K562 (cell line): ENCODE results near the gene PAK1IP1. TPM values are rescaled to one million over a fixed set of nuclear protein-coding genes. Genes with fewer than 3 reads are reported as not detected.
A peak's percentile ranks its signal among the peaks of the same experiment; 100 is the strongest.

ENCODE experiments used
- ATAC-seq: fragments of 200-7000 bp; cut with Tn5 transposase; 3 replicates; pipeline ENCODE4 v1.9.1; 2020; ENCODE audit warnings: moderate library complexity
- BruUV-seq: library from RNA; stranded (reverse); fragments of 400-500 nt; replicated peaks from 2 replicates; lab custom pipeline; 2021; lab: Mats Ljungman, UMichigan
- CTCF ChIA-PET: fragments of 300-600 bp; formaldehyde crosslinking; extraction: SDS; loops from one replicate; lab custom pipeline; 2021; ENCODE audit warnings: low intra/inter-chr PET ratio; lab: Yijun Ruan, JAX
- POLR2A ChIA-PET: fragments of 300-600, 350-650 bp; sonication (Branson Sonifier 250); formaldehyde crosslinking; extraction: SDS; loops from one replicate; lab custom pipeline; 2021; ENCODE audit warnings: antibody characterized with exemption, inconsistent platforms; lab: Yijun Ruan, JAX
- DNase-seq, 4 experiments: peaks; one replicate each; pipeline versions ENCODE4 v3.0.0 to v3.0.0-alpha.2; 2011 to 2018; ENCODE audit warnings: low spot score in 3 of 4, mixed read lengths in 3 of 4; ENCODE audit errors: extremely low read depth in 1 of 4
- FAIRE-seq: peaks from 2 replicates; lab custom pipeline; 2011; peaks lifted over from hg19 to GRCh38; lab: Jason Lieb, UNC
- H2AFZ ChIP-seq: 2 replicates; pipeline ENCODE4 v1.6.0; 2011; ENCODE audit warnings: low read depth, low read length, control low read depth, inconsistent platforms
- H3K27ac ChIP-seq: fragments of 200-600 bp; 3 replicates; pipeline ENCODE4 v1.8.0; 2011; ENCODE audit warnings: low read depth, mild to moderate bottlenecking, control low read depth, inconsistent platforms, low read length, moderate library complexity, mixed read lengths; ENCODE audit errors: extremely low read depth
- H3K27me3 ChIP-seq, 2 experiments: fragments of 300-600 bp in 1 of 2; 2 replicates in 1 of 2; 3 replicates in 1 of 2; pipeline versions ENCODE4 v1.6.0 to v1.8.0; 2011; ENCODE audit warnings: inconsistent platforms in 2 of 2, low read length in 2 of 2, mild to moderate bottlenecking in 1 of 2, mixed read lengths in 1 of 2, moderate library complexity in 1 of 2; ENCODE audit not compliant: control insufficient read depth in 2 of 2, insufficient read depth in 2 of 2
- H3K36me3 ChIP-seq: fragments of 300-600 bp; 3 replicates; pipeline ENCODE4 v1.8.0; 2011; ENCODE audit warnings: mild to moderate bottlenecking, low read length, inconsistent platforms; ENCODE audit not compliant: control insufficient read depth, insufficient read depth
- H3K4me1 ChIP-seq, 2 experiments: fragments of 200-600 bp in 1 of 2; replicated peaks in 1 of 2; 2 replicates in 1 of 2; 3 replicates in 1 of 2; pipeline versions ENCODE4 v1.5.1 to v1.8.0; 2011; ENCODE audit warnings: inconsistent platforms in 2 of 2, low read length in 2 of 2, mild to moderate bottlenecking in 1 of 2, mixed read lengths in 1 of 2, moderate library complexity in 1 of 2; ENCODE audit not compliant: control insufficient read depth in 2 of 2, insufficient read depth in 2 of 2
- H3K4me2 ChIP-seq: 2 replicates; pipeline ENCODE4 v1.6.1; 2011; ENCODE audit warnings: low read length, control low read depth, inconsistent platforms, mixed read lengths; ENCODE audit not compliant: insufficient read depth
- H3K4me3 ChIP-seq: fragments of 200-600 bp; sonication (generic), shearing (Covaris generic); 2 replicates; pipeline ENCODE4 v1.5.1; 2016; ENCODE audit warnings: control low read depth, inconsistent platforms
- H3K79me2 ChIP-seq: fragments of 200-600 bp; 3 replicates; pipeline ENCODE4 v1.8.0; 2011; ENCODE audit warnings: low read length, inconsistent platforms; ENCODE audit not compliant: control insufficient read depth, insufficient read depth
- H3K9ac ChIP-seq, 2 experiments: 2 replicates each; pipeline versions ENCODE4 v1.6.0 to v1.6.1; 2011; ENCODE audit warnings: low read depth in 2 of 2, low read length in 2 of 2, control low read depth in 1 of 2, inconsistent platforms in 1 of 2, mild to moderate bottlenecking in 1 of 2, mixed read lengths in 1 of 2; ENCODE audit not compliant: insufficient read depth in 1 of 2
- H3K9me1 ChIP-seq: one replicate; pipeline ENCODE4 v1.6.0; 2011; ENCODE audit warnings: inconsistent platforms, mild to moderate bottlenecking, low read length, moderate library complexity; ENCODE audit not compliant: control insufficient read depth, insufficient read depth
- H3K9me3 ChIP-seq: replicated peaks from 2 replicates; pipeline ENCODE4 v1.5.1; 2011; ENCODE audit warnings: low read depth, low read length, inconsistent platforms; ENCODE audit not compliant: control insufficient read depth, insufficient read depth
- H4K20me1 ChIP-seq: replicated peaks from 2 replicates; pipeline ENCODE4 v1.6.1; 2011; ENCODE audit warnings: low read length, inconsistent platforms, mixed read lengths; ENCODE audit not compliant: control insufficient read depth, insufficient read depth
- CBX5 ChIP-seq: IDR thresholded peaks from 2 replicates; pipeline ENCODE4 v1.6.1; 2014; ENCODE audit warnings: low read depth, borderline replicate concordance
- CREBBP ChIP-seq: IDR thresholded peaks from one replicate; pipeline ENCODE4 v1.6.1; 2012; ENCODE audit warnings: low read depth, mild to moderate bottlenecking, control low read depth, inconsistent platforms, low read length
- FOXJ3 ChIP-seq: sonication (generic); formaldehyde crosslinking; IDR thresholded peaks from 2 replicates; pipeline ENCODE4 v1.4.0; 2020; ENCODE audit warnings: mild to moderate bottlenecking, missing genetic modification reagents
- KAT2B ChIP-seq: IDR thresholded peaks from one replicate; pipeline ENCODE4 v1.6.1; 2012; ENCODE audit warnings: low read depth, mild to moderate bottlenecking, control low read depth, inconsistent platforms, low read length, moderate library complexity
- MCM7 ChIP-seq, 2 experiments: fragments of 450-650 bp; IDR thresholded peaks; 2 replicates each; pipeline ENCODE4 v1.6.1; 2016 to 2018
- MTF1 ChIP-seq: fragments of 250-450 bp; sonication (Bioruptor Pico); IDR thresholded peaks from 2 replicates; pipeline ENCODE4 v1.9.0; 2021; ENCODE audit warnings: moderate library complexity, mild to moderate bottlenecking, inconsistent platforms, borderline replicate concordance
- POLR2AphosphoS2 ChIP-seq: IDR thresholded peaks from 2 replicates; pipeline ENCODE4 v1.6.1; 2012; ENCODE audit warnings: low read length, improper control_type of control experiment
- RFX7 ChIP-seq: fragments of 250-450 bp; sonication (Bioruptor Pico); IDR thresholded peaks from 2 replicates; pipeline ENCODE4 v1.5.1; 2021; ENCODE audit warnings: mild to moderate bottlenecking
- SMARCA4 ChIP-seq: fragments of 450-650 bp; IDR thresholded peaks from 2 replicates; pipeline ENCODE4 v1.6.1; 2016
- TBL1XR1 ChIP-seq, 2 experiments: IDR thresholded peaks; 2 replicates each; pipeline ENCODE4 v1.6.1; 2012; ENCODE audit warnings: improper control_type of control experiment in 2 of 2, low read length in 2 of 2, mild to moderate bottlenecking in 1 of 2
- ZNF23 ChIP-seq: fragments of 250-450 bp; sonication (Bioruptor Pico); IDR thresholded peaks from 2 replicates; pipeline ENCODE4 v1.4.0; 2020; ENCODE audit warnings: mild to moderate bottlenecking
- ZNF311 ChIP-seq: fragments of 250-450 bp; sonication (Bioruptor Pico); IDR thresholded peaks from 2 replicates; pipeline ENCODE4 v1.4.0; 2020; ENCODE audit warnings: mild to moderate bottlenecking, moderate library complexity
- ZNF764 ChIP-seq: fragments of 250-450 bp; sonication (Bioruptor Pico); IDR thresholded peaks from 2 replicates; pipeline ENCODE4 v1.4.0; 2020; ENCODE audit warnings: low read depth, mild to moderate bottlenecking, moderate library complexity
- ZNF77 ChIP-seq: fragments of 250-450 bp; sonication (Bioruptor Pico); IDR thresholded peaks from 2 replicates; pipeline ENCODE4 v1.5.0; 2020
- WGBS: fragments of 100-300 bp; shearing (Covaris generic); methylation state at CpG from one replicate; pipeline ENCODE4 v1.1.6; 2016; ENCODE audit warnings: low coverage, mixed read lengths; ENCODE audit not compliant: insufficient coverage; ENCODE audit errors: missing lambda C conversion rate; 5-methylcytosine and 5-hydroxymethylcytosine counted together
- in situ Hi-C: fragments of 300-500 bp; cut with MboI; formaldehyde crosslinking; loops from 4 replicates; pipeline ENCODE4 v1.15.0; 2018; ENCODE audit warnings: inconsistent platforms, mixed read lengths
- intact Hi-C: fragments of 100-400 bp; cut with micrococcal nuclease; formaldehyde crosslinking; loops from 2 replicates; pipeline ENCODE4 v1.14.2; 2022
- polyA plus RNA-seq, 8 experiments: library from polyadenylated mRNA; depleted of rRNA in 4 of 8; stranded (reverse) in 5 of 8; unstranded in 3 of 8; fragments of >200 nt; fragmentation: Nextera tagmentation in 2 of 8; fragmentation: Illumina TruSeq in 1 of 8; extraction: Ambion mirVana in 2 of 8; extraction: Trizol in 1 of 8; gene quantifications; 2 replicates each; pipeline versions ENCODE4 v1.2.1 to v1.2.3, GENCODE V29; 2011 to 2014; ENCODE audit warnings: inconsistent platforms in 1 of 8, missing spikeins in 1 of 8
- total RNA-seq, 7 experiments: library from RNA; depleted of rRNA in 6 of 7; stranded (reverse); fragments of >200 nt in 6 of 7; fragmentation: Illumina TruSeq in 2 of 7; extraction: Trizol in 2 of 7; gene quantifications; 2 replicates each; pipeline versions ENCODE4 v1.2.1 to v1.2.3, GENCODE V29; 2011 to 2021; ENCODE audit warnings: low replicate concordance in 1 of 7
- TF ChIP-seq, protein P1 (sequence below): fragments of 450-650 bp; IDR thresholded peaks from 2 replicates; pipeline ENCODE4 v1.6.1; 2018; ENCODE audit not compliant: partially characterized antibody

PAK1IP1 gene
- total and polyA plus RNA-seq, 9 of the 15 experiments (the other 6 are each of a cell fraction or from before 2014, with no cell fraction given), result 50.0 to 200 (median 87.0) TPM

DNA sequence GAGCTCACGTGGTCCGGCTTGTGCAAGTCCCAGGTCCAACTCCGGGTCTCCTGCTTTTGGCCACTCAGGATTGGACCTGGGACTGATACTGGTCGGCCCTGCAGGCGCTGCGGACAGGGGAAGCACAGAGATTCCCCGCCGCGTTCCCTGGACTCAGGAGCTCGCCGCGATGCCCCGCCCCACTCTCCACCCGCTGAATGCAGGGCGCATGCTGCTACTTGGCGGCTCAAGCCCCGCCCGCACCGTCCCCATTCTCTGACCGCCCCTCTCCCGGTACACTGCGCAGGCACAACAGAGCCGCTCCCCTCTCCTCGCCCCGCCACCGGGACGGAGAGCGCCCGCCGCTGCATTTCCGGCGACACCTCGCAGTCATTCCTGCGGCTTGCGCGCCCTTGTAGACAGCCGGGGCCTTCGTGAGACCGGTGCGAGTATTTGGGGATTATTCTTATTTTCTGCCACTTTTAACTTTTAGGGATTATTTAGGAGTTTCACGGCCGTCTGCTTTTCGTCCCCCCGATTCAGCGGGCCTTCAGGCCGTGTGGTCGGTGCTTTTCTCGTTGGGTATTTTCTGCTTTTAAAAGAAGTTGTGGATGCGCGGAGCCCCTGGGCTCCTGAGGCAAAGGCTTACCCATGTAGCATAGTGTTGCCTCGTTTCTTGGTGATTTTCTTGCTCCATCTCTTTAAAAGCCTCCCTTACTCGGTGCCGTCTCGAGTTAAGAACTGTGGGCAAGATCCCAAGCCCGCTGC is 28.2 kb downstream of the PAK1IP1 start, which contains the start of gene TMEM14C:
Gene TMEM14C, plus strand, starts transcription at position 251 of the 747 bp plus-strand sequence. CDS start 1,544 bp downstream, outside the sequence.
- Histone ChIP-seq H3K4me1 (peaks cover 46 to 51% of the 10 kb centered on the region in 2 experiments), H3K4me3 (peak within 1 kb of the TSS; percentile 64), H3K4me2 (peak within 1 kb of the TSS; percentile 79), H4K20me1 (no peaks in the 10 kb centered on the region), H3K9me3 (peaks cover 13% of the 10 kb centered on the region), H3K9ac (peak within 1 kb of the TSS; percentile 85 to 92), H3K27me3 (no peaks in the 10 kb centered on the region), H3K36me3 (peaks cover 30% of the 10 kb centered on the region), H2AFZ (peak within 1 kb of the TSS; percentile 90), H3K79me2 (peaks cover 46% of the 10 kb centered on the region), H3K27ac (peak within 1 kb of the TSS; percentile 88), H3K9me1 (no peaks in the 10 kb centered on the region)
- ChIA-PET POLR2A (interaction anchor here (0.6 to 4.0 kb wide), 16 partner anchors 8 to 1379 kb away, joined by 3 to 48 read pairs (median 4); partner anchors contain the start of gene TMEM14B), CTCF (no interaction called here)
- under 1% methylated on average over 55 of the region's 55 CpGs for WGBS
- FAIRE-seq (peak; percentile 79), DNase-seq (peak; percentile 97 to 99 (median 98)), ATAC-seq (peak; percentile 97)
- intact Hi-C loops (loop anchor here (1.0 to 2.0 kb wide), 4 partner anchors 24 to 164 kb away; partner anchors contain the start of genes C6orf52, PAK1IP1, SYCP2L and TMEM14B), in situ Hi-C loops (no loop called here)
- BruUV-seq, result TSS peak; percentile 55
- TF ChIP-seq ZNF23 (CRISPR knock-in tag), result no peak
- TF ChIP-seq CREBBP, result no peak
- no peak for TF ChIP-seq FOXJ3 (CRISPR knock-in tag)
- TF ChIP-seq SMARCA4, result 0 out of 2 replicates have a peak, but pooled peaks have one; percentile 44
- no peak for TF ChIP-seq ZNF311 (CRISPR knock-in tag)
- no peak for TF ChIP-seq CBX5
- no peak for TF ChIP-seq RFX7 (CRISPR knock-in tag)
- no peak for TF ChIP-seq MCM7 (IDR thresholded peaks at IDR 0.05)
- no peak for TF ChIP-seq ZNF77 (CRISPR knock-in tag)
- TF ChIP-seq ZNF764 (CRISPR knock-in tag), result no peak
- no peak for TF ChIP-seq KAT2B
- TF ChIP-seq MTF1 (CRISPR knock-in tag), result 0 out of 2 replicates have a peak, but pooled peaks have one; percentile 5
- TF ChIP-seq, protein P1, sequence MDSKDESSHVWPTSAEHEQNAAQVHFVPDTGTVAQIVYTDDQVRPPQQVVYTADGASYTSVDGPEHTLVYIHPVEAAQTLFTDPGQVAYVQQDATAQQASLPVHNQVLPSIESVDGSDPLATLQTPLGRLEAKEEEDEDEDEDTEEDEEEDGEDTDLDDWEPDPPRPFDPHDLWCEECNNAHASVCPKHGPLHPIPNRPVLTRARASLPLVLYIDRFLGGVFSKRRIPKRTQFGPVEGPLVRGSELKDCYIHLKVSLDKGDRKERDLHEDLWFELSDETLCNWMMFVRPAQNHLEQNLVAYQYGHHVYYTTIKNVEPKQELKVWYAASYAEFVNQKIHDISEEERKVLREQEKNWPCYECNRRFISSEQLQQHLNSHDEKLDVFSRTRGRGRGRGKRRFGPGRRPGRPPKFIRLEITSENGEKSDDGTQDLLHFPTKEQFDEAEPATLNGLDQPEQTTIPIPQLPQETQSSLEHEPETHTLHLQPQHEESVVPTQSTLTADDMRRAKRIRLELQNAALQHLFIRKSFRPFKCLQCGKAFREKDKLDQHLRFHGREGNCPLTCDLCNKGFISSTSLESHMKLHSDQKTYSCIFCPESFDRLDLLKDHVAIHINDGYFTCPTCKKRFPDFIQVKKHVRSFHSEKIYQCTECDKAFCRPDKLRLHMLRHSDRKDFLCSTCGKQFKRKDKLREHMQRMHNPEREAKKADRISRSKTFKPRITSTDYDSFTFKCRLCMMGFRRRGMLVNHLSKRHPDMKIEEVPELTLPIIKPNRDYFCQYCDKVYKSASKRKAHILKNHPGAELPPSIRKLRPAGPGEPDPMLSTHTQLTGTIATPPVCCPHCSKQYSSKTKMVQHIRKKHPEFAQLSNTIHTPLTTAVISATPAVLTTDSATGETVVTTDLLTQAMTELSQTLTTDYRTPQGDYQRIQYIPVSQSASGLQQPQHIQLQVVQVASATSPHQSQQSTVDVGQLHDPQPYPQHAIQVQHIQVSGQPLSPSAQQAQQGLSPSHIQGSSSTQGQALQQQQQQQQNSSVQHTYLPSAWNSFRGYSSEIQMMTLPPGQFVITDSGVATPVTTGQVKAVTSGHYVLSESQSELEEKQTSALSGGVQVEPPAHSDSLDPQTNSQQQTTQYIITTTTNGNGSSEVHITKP, result peak; percentile 4
- TF ChIP-seq TBL1XR1 (IDR thresholded peaks at IDR 0.05; ENCODE audit: low read length in 2 of 2), result peak in 1 of 2 experiments; percentile 67; a peak in 1 of 4 replicates
- TF ChIP-seq POLR2AphosphoS2, result peak; percentile 84; the same call in 1 of the 2 replicates
